Calu3 (cell line): ENCODE measurements around the gene TF. TPM values are rescaled to one million over a fixed set of nuclear protein-coding genes. Genes with fewer than 3 reads are reported as not detected.

Experiments used
- BruUV-seq: library from RNA; stranded (reverse); fragments of 400-500 nt; replicated peaks from 2 replicates; lab custom pipeline; 2021; lab: Mats Ljungman, UMichigan
- CTCF ChIA-PET: fragments of 300-600 bp; sonication (Branson Sonifier 250); formaldehyde crosslinking; loops from one replicate; lab custom pipeline; 2022; ENCODE audit warnings: antibody characterized with exemption; lab: Charles Lee
- DNase-seq: peaks from one replicate; pipeline ENCODE4 v3.0.0; 2022
- H3K27ac Mint-ChIP-seq: one replicate; pipeline ENCODE4 v1.8.0; 2022; ENCODE audit warnings: mixed read lengths; ENCODE audit not compliant: unreplicated experiment
- H3K27me3 Mint-ChIP-seq: one replicate; pipeline ENCODE4 v1.8.0; 2022; ENCODE audit warnings: mixed read lengths; ENCODE audit not compliant: unreplicated experiment
- H3K36me3 Mint-ChIP-seq: one replicate; pipeline ENCODE4 v1.8.0; 2022; ENCODE audit warnings: mild to moderate bottlenecking, moderate library complexity, mixed read lengths; ENCODE audit not compliant: insufficient read depth, unreplicated experiment
- H3K4me1 Mint-ChIP-seq: one replicate; pipeline ENCODE4 v1.8.0; 2022; ENCODE audit warnings: mild to moderate bottlenecking, low read depth, mixed read lengths; ENCODE audit not compliant: unreplicated experiment
- H3K4me3 Mint-ChIP-seq: one replicate; pipeline ENCODE4 v1.8.0; 2022; ENCODE audit warnings: mild to moderate bottlenecking, low read depth, moderate library complexity, mixed read lengths; ENCODE audit not compliant: unreplicated experiment
- H3K9me3 Mint-ChIP-seq: one replicate; pipeline ENCODE4 v1.8.0; 2022; ENCODE audit warnings: low read depth, mixed read lengths; ENCODE audit not compliant: unreplicated experiment
- CTCF ChIP-seq: fragments of 200-600 bp; IDR thresholded peaks from one replicate; pipeline ENCODE4 v1.8.0; 2022; ENCODE audit warnings: antibody characterized with exemption; ENCODE audit not compliant: unreplicated experiment
- intact Hi-C: fragments of 100-400 bp; cut with micrococcal nuclease; formaldehyde crosslinking; loops from one replicate; pipeline ENCODE4 v1.10.0; 2022; ENCODE audit not compliant: unreplicated experiment
- total RNA-seq: library from RNA; stranded (reverse); gene quantifications from 2 replicates; pipeline ENCODE4 v1.2.3, GENCODE V29; 2022

TF gene
- total RNA-seq, 1 experiment from 2014 or later: 1.1 TPM

- CTCF ChIA-PET: interaction anchor here (0.7 to 1.5 kb wide), 2 partner anchors 14 to 20 kb away, joined by 4 read pairs; no protein-coding TSS in a partner anchor
- intact Hi-C loops: no loop called here
- Mint-ChIP-seq H3K27me3 (peaks cover 43% of the 10 kb centered on the region), H3K36me3 (no peaks in the 10 kb centered on the region), H3K4me3 (no peak overlapping the region), H3K4me1 (no peaks in the 10 kb centered on the region), H3K9me3 (no peaks in the 10 kb centered on the region), H3K27ac (no peak overlapping the region)
- BruUV-seq: no TSS peak
- DNase-seq: no peak
- TF ChIP-seq CTCF: no peak
Measured at GRCh38 chr3:133841196-133841595, 95.0 kb downstream of the TF start.

GRCh38 chr3:133842158-133842557 is 96.0 kb downstream of the TF start:
- no peak for DNase-seq
- TF ChIP-seq CTCF: no peak
- CTCF ChIA-PET: no interaction called here
- Mint-ChIP-seq H3K4me1 (no peaks in the 10 kb centered on the region), H3K4me3 (no peak overlapping the region), H3K9me3 (no peaks in the 10 kb centered on the region), H3K27ac (no peak overlapping the region), H3K27me3 (peaks cover 46% of the 10 kb centered on the region), H3K36me3 (no peaks in the 10 kb centered on the region)
- no TSS peak for BruUV-seq
- intact Hi-C loops: no loop called here

GRCh38 chr3:133843634-133844033 is 97.4 kb downstream of the TF start:
- no peaks in the 10 kb centered on the region for H3K4me1 Mint-ChIP-seq
- intact Hi-C loops: no loop called here
- peaks cover 55% of the 10 kb centered on the region for H3K27me3 Mint-ChIP-seq
- no peak for DNase-seq
- BruUV-seq: no TSS peak
- no peak overlapping the region for H3K27ac Mint-ChIP-seq
- H3K9me3 Mint-ChIP-seq: no peaks in the 10 kb centered on the region
- TF ChIP-seq CTCF: no peak
- CTCF ChIA-PET: no interaction called here
- no peaks in the 10 kb centered on the region for H3K36me3 Mint-ChIP-seq
- H3K4me3 Mint-ChIP-seq: no peak overlapping the region

DNA sequence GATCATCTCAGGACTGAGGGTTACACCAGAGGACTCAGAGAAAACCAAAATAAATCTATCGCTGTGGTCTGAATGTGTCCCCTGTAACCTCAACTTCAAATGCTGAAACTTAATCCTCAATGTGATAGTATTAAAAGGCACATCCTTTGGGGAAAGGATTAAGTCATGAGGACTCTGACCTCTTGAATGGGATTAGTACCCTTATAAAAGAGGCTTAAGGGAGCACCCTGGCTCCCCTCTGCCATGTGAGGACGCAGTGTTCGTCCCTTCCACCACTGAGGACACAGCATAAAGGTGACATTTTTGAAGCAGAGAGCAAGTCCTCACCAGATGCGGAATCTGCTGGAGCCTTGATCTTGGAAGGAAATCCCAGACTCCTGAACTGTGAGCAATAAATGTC is 98.9 kb downstream of the TF start:
- H3K27me3 Mint-ChIP-seq: peaks cover 60% of the 10 kb centered on the region

More for the DNA sequence above, 98.9 kb downstream of the TF start:
- Mint-ChIP-seq H3K9me3 (no peaks in the 10 kb centered on the region), H3K27ac (no peak overlapping the region), H3K4me1 (no peaks in the 10 kb centered on the region), H3K36me3 (no peaks in the 10 kb centered on the region), H3K4me3 (no peak overlapping the region)
- TF ChIP-seq CTCF: no peak
- DNase-seq: no peak
- no TSS peak for BruUV-seq
- intact Hi-C loops: no loop called here
- CTCF ChIA-PET: no interaction called here

Other genes starting within 250 kb of the TF start
- 276 and 306 TPM in 2 replicates for gene CDV3, start 172.7 kb upstream of the TF start, total RNA-seq
- 86.6 and 94.7 TPM in 2 replicates for gene TOPBP1, start 84.5 kb upstream of the TF start, total RNA-seq
- 113 and 115 TPM in 2 replicates for gene SRPRB, start 59.4 kb downstream of the TF start, total RNA-seq
- 0.85 and 4.7 TPM in 2 replicates for gene RAB6B, start 149.5 kb downstream of the TF start, total RNA-seq